Measurements from ENCODE around the gene PSMB8.
"Not testable (repeated sequence)": the region's sequence is repeated elsewhere in the genome, so short reads cannot be mapped to it uniquely, and the experiment has no call there.

PSMB8 gene

DNA sequence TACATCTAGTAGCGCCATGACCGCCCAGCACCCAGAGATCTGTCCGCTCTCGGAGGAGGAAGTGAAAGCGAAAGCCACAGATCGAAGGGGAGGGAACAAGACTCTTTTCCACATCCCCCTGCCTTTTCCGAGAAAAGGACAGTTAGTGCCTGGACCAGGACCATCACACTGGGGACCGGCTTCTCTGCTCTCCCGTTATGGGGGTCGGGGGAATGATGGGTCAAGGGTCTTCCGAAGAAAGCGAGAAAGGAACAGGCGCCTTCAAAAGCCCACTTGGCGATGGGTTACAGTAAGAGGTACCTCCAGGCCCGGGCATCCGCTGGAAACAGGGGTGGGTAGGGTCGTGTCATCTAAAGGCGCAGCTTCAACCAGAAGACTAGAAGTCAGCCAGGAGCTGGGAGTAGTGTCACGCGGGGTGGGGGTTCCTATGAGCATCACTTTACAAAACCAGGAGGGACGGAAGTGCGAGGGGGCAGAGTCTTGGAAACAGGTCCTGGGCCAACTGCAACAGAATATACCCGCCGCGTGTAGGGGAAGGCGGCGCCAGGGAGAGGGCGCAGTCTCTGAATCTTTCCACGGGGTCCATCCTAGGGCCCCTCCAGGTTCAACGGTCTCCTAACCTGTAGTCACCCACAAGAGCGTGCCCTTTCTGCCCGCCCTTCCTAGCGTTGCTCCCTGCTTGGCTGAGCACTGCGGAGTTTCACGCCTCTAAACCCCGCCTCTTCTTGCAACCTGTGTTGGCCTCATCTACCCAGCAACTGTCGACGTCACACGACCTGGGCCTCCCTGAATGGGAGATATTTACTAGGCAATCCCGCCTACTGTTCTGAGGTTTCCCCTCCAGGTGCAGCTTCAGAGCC, at the start of gene PSMB8:
TSS of gene PSMB8 (minus strand) at position 69 of the 860 bp plus-strand sequence. CDS start at position 18, 51 bp downstream.
- peak; percentile 99 for DNase-seq (ENCODE audit: low spot score)

DNA sequence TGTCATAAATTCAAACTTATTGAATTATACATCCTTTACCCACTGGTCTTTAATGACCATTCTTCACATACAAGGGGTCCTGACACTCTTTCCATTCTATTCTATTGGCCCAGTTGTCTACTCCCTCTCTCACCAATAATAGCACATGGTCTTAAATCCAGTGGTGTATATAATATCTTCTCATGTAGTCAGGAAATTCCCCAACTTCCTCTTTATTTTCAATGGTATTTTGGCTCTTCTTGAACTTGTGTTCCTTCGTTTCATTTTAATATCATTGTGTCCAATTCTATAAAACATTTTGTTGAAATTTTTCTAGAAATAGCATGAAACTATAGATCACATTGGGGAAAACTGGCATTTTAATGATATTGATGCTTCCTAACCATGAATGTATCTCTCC, 47.0 kb upstream of the PSMB8 start:
- no peak for DNase-seq (ENCODE audit: low spot score)

DNA sequence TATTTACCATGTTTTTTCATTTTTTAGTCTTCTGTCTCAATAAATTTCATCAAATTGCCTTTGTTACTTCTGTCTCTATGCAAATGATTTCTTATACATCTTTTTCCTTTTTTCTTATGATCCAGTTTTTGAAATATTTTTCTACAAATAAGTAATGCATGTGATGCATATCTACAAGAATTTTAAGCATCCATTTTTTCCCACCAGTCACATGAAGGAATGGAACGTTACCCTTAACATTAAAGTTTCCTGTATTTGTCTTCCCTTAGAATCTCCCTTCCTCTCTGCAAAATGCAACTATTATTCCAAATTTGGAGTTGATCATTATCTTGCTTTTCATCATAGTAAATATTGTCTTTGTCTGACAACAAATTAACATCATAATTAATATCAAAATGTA, 45.7 kb upstream of the PSMB8 start:
- DNase-seq (ENCODE audit: low spot score) = no peak

DNA sequence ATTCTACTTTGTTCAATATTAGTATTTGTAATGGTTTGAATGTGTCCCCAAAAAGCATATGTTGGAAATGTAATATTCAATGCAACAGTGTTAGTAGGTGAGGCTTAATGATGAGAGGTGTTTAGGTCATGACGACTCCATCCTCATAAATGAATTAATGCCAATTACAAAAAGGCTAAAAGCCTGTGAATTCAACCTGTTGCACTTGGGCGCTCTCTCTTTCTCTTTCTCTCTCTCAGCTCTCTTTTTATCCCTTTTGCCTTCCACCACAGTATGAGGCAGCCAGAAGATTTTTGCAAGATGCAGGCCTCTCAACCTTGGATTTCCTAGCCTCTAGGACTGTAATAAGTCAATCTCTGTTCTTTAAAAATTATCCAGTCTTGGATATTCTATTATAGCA, 44.7 kb upstream of the PSMB8 start:
- no peak for DNase-seq (ENCODE audit: low spot score)

DNA sequence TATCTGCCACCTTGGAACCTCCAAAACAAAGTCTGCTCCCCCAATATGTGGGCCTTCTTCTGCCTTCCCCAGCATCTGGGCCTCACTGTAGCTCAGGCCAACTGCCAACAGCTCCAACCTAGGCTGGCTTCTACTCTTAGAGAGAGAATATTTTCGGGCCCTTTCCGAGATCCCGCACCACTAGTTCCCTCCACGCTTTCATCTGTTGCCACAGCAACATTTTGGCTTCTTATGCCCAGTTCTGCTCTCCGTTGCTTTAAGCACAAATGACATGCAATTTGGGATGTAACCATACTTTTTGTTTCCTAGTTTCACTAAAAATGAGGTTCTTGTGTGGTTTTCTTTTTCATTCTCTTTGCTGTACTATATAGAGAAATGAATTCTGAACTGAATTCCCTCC, 43.8 kb upstream of the PSMB8 start:
- no peak for DNase-seq (ENCODE audit: low spot score)

DNA sequence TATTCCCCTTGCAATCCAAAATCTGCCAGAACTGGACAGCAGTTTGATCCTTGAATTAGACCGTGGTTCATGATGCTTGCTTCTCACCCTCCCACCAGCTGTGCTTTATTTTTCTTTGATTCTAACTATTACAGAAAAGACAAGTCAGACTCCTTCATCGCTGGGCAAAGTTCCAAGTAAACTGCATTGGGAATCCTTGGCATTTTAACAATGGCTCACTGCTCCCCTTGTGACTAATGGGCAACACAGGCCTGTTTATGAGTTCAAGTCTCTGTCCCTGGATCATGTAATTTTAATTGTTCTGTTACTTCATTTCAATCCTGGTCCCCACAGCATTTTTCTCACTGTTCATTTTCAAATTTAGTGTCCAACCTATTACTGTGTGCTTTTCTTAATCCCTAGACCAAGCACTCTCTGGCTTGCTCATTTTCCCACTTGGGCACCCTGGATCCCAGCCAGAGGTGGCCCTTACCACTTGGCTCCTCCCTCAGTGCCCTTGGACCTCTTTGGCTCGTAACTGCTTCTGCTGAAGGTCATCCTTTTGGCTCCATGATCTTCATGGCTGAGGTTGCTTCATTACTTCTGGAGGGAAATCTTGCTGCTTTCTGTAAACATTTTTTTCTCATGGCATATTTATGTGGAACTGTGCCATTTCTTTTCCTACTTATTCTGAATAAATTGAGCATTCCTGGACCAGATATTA, 43.0 kb upstream of the PSMB8 start:
- no peak for DNase-seq (ENCODE audit: low spot score)

DNA sequence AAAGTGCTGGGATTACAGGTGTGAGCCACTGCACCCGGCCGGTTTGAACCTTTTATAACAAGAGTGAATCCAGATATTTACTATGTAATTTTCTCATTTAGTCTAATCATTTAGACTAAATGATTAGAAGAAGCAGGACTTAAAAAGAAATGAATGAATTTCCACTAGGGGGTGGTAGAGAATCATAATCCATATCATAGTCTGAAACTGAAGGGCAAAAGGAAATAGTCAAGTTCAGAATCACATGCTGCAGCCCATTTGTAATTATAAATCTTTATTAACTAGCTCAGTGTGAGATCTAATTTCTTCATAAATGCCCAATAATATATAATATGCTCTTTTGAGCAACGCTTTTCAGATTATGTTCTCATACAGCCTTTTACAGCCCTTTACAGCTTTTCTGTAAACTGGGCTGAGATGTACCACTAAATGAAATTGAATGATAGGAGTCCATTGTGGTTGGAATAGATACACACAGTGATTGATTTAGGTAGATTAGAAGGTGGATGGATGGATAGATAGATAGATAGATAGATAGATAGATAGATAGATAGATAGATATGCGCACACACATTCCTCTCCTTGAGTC, 41.9 kb upstream of the PSMB8 start:
- peak; percentile 88 for DNase-seq (ENCODE audit: low spot score)

DNA sequence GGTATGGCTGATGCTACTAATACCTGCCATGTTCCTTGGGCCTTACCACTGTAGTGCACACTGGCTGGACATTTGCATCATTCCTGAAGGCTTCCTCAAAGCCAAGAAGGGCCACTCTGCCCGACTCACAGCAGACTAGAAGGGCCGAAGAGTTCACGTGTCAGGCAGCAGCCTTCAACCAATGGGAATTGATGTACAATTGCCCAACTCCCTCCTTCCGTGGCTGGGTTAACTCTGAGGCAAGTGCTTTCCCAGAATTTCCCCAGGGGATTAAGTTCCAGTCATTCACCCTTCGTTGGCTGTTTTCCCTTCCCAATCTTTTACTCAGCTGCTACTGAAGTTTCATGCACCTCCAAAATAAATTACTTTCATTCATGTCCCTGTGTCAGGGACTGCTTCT, 39.9 kb upstream of the PSMB8 start:
- no peak for DNase-seq (ENCODE audit: low spot score)

DNA sequence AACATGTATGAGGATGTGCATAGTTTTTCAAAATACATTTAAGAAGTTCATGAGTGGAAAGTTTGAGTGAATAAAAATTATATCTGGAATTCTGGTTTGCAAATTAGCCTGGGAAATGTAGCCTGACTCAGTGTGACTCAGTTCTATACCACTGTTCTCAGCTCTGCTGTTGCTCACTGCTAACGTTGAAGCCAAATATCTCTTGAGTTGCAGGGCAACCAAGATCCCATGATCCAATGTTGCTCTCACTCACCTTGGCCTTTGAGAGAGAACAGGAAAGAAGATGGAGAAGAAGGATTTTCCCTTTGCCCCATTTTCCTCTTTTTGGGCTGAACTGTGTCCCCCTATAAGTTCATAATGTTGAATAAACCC, 39.0 kb upstream of the PSMB8 start:
- no peak for DNase-seq (ENCODE audit: low spot score)

DNA sequence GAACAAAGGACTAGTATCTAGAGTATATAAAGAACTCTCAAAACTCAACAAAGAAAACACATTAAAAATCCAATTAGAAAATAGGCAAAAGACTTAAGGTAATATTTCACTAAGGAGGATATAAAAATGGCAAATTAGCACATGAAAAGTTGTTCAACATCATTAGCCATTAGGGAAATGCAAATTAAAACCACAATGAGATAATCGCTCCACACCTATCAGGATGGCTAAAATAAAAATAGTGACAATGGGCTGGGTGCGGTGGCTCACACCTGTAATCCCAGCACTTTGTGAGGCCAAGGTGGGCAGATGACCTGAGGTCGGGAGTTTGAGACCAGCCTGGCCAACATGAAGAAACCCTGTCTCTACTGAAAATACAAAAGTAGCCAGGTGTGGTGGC, 37.1 kb upstream of the PSMB8 start:
- DNase-seq (ENCODE audit: low spot score) = not testable (repeated sequence)

DNA sequence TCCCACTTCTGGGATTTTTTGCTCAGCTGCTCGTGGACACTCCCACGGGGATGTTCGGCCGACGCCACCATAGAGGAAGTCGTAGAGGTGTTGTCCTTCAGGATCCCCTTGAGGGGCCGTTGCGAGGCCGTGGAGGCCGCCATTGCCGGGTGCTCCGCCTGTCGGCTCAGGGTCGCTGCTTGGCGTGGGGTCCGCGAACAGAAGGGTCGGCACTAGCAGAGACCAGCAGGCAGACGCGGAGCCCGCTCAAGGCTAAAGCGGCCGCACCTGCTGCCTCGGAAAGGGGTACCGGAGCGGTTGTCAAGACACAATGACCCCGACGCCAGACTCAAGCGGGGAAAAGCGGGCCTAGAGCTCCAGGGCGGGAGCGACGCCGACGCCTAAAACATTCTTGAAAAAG, 35.8 kb upstream of the PSMB8 start:
- no peak for DNase-seq (ENCODE audit: low spot score)

DNA sequence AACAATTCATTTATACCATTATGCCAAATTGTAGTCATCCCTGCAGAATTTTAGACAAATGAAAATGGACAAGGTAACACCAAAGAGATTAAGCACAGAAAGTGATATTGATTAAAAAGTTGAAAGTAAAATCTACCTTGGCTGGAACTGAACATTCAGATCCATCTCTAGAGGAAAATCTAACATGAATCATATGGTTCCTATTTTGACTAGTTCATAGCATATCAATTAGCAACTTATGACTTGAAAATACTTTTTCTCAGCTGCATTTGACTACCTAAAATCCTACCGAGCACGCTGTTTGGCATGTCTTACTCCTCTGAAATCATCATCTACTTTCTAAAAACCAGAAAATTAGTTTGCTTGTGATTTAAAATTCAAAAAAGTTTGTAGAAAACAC, 32.8 kb upstream of the PSMB8 start:
- DNase-seq (ENCODE audit: low spot score) = no peak

DNA sequence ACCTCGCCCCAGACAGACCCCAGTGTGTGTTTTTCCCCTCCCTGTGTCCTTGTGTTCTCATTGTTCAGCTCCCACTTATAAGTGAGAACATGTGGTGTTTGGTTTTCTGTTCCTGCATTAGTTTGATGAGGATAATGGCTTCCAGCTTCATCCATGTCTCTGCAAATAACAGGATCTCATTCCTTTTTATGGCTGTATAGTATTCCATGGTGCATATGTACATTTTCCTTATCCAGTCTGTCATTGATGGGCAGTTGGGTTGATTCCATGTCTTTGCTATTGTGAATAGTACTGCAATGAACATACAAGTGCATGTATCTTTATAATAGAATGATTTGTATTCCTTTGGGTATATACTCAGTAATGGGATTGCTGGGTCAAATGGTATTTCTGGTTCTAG, 30.1 kb upstream of the PSMB8 start:
- DNase-seq (ENCODE audit: low spot score) = not testable (repeated sequence)

DNA sequence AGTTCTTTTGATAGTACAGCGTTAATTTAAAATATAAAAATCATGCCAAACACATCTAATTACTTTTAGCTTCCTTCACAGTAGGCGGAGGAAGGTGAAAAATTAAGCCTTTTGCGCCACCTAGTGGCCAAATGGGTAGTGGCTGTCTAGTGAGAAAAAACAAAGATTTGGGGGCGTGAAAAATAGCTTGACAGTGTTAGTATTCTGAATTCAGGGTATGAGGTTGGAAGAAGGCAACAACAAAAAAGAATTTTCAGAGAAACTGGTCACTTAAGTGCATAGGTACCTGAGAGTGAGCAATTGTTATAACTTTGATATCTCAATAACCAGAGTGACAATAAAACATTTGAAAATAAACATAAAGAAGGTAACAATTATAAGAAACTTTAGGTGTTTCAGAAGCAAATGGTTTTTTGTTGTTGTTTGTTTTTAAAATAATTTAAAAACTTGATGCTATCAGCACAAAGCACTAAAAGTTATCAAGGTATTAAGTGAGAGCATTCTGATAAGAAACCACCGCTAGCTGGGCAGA, 24.5 kb upstream of the PSMB8 start:
- DNase-seq (ENCODE audit: low spot score) = peak; percentile 93

DNA sequence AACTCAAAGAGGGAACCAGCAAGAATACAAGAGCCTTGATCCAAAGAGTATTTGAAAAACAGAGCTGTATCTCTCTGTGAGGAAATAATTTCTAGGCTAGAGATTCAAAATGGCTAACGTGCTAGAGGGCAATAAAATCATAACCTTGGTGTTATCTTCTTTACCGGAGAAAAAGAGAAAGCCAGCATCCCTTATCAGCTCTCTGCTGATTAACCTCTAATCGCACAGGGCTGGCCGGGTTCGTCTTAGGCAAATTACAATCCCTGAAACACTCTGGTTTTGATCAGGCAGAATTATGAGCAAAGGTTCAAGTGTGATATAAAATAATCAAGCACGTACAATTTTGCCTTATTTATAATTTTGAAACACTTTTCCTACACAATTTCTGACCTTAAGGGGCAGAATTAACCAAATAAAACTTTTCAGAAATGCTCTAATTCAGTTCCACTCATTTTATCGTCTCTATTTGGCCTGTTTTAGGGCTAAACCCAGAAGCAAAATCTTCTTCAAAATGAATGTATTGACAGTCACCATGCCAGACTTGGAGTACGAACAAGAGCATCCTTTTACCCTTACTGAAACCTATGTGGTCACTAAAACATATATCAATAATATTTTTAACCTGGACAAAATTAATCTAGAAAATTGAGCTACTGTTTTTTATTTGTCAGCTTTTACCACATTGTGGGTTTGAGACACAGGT, 23.9 kb upstream of the PSMB8 start:
- DNase-seq (ENCODE audit: low spot score) = no peak

DNA sequence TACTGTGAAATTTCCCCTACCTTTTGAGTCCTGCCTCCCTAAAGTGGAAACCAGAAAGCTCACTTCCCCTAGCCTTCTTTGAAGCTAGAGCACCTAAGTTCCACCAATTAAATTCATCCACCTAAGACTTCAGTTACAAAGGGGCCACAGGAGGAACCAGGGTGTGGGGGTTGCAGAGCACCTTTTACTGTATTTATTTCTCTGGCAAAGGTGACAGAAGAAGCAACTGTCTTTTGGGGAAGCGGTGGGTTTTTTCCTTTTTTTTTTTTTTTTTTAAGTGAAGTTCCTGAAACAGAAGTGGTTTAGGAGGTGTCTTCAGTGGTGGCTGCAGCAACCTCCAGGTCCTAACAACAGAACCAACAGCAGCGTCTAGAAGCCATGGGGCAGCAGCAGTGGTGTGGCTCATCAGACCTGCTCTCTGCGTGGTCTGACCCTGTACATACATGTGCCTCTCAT, 23.2 kb upstream of the PSMB8 start:
- peak; percentile 23 for DNase-seq (ENCODE audit: low spot score)

DNA sequence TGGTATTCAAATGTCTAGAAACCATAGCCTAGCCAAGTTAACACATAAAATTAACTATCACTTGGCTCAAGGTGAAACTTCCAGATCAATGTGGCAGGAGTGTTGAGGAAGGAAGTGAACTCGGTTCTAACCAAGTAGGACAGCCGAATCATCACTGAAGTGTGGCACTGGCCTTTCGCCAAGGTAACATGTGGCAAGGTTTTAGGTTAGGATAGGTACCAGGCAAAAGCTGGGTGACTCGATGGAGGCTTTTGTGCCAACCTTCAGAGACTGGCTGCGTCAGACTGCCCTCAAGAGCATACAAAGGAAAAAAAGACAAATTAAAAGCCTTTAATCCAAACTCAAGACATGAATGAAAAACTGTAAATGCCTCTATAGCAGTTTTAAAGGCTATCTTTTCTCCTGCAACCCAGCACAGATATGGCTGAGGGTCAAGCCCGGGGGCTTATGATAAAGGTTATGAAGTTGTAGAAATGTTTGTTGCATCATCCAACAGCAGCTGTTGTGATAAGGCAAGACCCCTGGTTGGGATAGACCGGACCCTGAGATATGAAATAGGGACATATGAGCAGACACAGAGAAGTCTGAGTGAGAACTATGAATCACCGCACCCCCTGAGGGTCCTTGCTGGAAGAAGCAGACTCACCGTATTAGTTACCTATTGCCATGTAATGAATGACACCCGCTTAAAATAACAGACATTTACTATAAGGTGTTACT, 22.0 kb upstream of the PSMB8 start:
- no peak for DNase-seq (ENCODE audit: low spot score)

DNA sequence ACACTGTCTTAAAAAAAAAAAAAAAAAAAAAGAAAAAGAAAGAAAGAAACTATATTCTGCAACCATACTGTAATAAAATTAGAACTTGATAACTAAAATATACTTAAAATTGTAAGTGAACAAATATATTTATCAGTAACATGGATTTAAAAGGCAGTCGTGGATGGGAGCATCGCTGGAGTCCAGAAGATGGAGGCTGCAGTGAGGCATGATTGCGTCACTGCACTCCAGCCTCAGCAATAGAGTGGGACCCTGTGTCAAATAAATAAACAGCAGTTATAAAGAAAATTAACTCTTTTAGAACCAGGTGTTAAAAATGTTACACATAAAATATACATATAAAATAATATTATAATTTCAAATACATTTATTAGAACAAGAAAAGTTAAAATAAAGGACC, 18.9 kb upstream of the PSMB8 start:
- DNase-seq (ENCODE audit: low spot score) = no peak

DNA sequence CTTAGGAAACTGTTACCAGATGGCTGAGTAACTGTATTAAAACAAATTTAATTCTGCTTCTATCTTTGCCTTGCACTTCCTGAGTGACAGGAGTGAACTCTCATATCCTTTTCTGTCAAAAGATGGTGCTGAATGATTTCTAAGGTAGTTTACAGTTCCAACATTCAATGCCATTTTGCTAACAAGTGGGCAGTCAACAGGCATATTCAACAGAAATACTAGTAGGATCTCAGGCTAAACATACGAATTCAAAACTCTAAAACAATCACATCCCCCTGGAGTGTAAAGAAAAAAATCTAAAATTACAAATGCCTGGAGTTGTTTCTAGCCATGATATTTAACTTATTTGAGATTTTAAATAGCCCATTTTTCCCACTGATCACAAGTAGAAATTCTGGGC, 16.8 kb upstream of the PSMB8 start:
- DNase-seq (ENCODE audit: low spot score) = no peak

DNA sequence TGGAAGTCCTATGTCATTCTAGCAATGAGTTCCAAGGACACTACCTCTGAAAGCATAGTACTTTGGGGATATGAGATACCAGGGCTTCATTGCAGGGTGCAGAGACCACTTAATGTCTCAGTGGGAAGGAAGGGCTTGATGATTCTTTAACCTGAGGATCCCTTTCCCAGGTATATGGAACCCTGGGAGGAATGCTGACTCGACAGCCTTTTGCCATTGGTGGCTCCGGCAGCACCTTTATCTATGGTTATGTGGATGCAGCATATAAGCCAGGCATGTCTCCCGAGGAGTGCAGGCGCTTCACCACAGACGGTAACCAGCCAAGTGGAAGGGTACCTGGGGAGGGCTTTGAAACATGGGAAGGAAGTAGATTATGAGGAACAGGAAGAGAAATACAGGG, 14.3 kb upstream of the PSMB8 start:
- no peak for DNase-seq (ENCODE audit: low spot score)

DNA sequence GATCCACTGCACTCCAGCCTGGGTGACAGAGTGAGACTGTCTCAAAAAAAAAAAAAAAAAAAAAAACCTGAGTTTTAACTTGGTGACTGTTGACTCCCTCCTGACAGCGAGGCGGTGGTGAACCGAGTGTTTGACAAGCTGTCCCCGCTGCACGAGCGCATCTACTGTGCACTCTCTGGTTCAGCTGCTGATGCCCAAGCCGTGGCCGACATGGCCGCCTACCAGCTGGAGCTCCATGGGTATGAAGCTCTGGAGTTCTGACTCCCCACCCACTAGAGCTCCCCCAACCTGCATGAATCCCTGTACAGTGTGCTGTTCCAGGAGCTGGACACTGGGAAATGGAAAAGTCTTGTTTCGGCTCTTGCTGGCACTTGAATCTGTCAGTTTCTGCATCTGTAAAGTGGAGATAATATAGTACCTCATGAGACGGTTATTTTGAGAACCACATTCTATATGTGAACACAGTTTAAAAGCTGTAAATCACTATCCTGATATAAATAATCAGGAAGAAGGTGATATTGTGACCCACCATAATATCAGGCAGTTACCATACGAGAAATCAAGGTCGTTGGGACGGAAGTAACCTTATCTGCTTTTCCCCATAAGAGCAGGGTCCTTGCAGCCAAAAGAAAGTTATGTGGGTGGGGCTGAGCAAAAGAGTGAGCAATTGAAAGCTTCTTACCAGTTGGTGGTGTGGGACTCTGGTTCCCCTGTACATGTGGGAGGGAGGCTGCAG, 13.5 kb upstream of the PSMB8 start:
- no peak for DNase-seq (ENCODE audit: low spot score)
